GM19372 (cell line): ENCODE measurements around the gene TCF3.

Source experiments
- ATAC-seq: cut with Tn5 transposase; IDR thresholded peaks from one replicate; pipeline ENCODE4 v1.9.1; 2021; ENCODE audit warnings: mild to moderate bottlenecking, low read depth, moderate library complexity; ENCODE audit not compliant: unreplicated experiment

TCF3 gene

GRCh38 chr19:1590641-1591397, 61.6 kb downstream of the TCF3 start:
- no peak for ATAC-seq

DNA sequence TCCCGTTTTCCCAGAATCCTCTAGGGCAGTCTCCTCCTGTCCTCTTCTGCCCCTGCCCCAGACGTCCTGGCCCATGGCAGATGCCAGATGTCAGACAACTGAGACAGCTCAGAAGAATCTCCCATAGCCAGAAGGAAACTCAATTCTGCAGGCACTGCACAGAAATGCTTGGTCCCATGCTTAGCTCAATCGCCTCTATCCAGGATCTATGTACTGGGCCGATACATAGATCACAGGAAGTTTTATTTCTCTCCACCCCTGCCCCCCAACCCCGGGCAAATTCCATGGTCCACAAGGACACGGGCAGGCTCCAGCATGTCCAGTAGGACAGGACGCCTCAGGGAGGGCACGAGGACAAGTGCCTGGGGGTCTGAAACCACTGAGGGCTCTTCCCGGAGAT, 64.5 kb downstream of the TCF3 start:
- ATAC-seq: no peak

DNA sequence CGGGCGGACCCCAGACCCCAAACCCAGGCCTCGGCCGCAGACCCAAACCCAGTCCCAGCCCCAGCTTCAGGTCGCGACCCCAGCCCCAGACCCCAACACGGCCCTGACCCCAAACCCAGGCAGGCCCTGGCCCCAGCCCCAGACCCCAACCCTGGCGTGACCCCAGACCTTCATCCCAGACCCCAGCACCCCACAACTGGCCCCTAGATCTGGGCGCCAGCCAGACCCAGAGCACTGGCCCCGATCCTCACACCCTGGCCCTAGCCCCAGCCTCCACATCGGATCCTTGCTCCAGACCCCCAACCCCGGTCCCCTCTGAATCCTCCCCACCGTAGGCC, 67.2 kb downstream of the TCF3 start:
- ATAC-seq: no peak

- ATAC-seq: no peak
These were observed 67.7 kb downstream of the TCF3 start for GRCh38 chr19:1584500-1585242.

DNA sequence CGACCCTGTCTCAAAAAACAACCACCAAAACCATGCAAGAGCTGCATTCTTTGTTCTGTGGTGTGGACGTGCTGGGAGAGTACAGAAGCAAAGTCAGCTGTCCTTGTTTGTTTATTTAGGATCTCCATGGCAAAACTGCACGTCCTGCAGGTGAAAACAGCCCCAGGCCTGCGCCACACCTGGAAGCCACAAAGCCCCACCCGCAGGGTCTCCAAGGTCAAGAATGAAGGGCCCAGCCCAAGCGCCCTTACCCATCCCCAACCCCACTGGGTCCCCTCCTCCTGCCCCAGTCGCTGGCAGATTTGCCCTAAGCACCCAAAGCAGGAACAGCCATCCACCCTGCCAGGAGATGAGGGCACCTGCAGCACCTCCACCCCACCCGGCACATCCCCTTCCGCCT, 70.2 kb downstream of the TCF3 start:
- no peak for ATAC-seq

DNA sequence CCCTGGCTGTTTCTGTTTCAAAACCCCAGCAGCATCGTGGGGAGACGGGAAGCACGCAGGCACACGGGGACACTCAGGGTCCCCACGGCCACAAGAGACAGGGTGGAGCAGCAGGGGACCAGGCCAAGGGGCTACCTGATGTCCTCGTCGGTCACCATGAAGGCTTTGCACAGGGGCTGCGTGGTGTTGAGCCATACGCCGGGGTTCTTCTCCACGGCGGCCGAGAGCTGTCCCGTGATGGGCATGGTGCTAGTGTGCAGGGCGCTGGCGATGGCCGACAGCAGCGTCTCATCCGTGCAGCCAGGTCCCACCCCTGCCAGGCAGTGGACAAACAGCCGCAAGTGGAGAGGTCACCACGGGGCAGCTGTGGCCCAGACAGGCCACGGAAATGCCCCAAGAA, 71.5 kb downstream of the TCF3 start:
- ATAC-seq: no peak

GRCh38 chr19:1580382-1580781, 72.0 kb downstream of the TCF3 start:
- no peak for ATAC-seq

GRCh38 chr19:1579222-1579621, 73.2 kb downstream of the TCF3 start:
- ATAC-seq: no peak

GRCh38 chr19:1577929-1578618, 74.3 kb downstream of the TCF3 start:
- no peak for ATAC-seq

DNA sequence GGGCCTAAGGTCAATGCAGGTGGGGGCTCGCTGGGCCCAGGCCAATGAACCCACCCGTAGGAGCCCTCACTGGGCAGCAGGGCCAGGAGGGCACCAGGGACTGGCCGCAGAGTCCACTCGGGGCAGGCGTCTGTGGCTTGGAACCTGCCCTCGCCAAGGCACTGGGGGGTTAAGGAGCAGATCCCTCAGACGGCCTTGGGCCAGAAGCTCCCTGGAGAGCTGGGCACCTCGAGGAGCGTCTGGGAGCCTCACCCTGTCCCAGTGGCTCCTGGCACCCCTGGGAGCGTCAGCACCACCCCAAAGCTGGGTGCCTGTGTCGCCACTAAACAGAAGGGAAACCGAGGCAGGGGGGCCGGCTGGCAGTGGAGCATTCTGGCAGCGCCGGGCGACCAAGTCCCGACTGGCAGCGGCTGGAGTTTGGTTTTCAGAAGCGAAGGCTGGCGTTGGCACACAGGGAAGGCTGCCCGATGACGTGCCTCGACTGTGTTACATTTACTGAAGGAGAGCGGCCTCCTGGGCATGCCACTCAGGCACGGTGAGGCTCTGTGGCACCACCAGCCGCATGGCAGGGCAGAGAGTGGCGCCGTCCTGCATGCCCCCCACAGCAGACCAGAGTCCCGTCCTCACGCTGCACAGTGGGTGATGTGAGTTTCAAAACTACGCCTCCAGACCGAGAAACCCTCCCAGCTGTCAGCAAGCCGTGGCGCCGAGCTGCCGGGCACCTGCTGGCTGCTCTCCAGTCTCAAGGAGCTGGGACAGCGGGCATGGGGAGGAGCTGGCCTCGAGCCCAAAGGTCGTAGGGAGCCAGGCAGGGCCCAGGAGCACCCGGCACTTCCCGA, 75.1 kb downstream of the TCF3 start:
- no peak for ATAC-seq

DNA sequence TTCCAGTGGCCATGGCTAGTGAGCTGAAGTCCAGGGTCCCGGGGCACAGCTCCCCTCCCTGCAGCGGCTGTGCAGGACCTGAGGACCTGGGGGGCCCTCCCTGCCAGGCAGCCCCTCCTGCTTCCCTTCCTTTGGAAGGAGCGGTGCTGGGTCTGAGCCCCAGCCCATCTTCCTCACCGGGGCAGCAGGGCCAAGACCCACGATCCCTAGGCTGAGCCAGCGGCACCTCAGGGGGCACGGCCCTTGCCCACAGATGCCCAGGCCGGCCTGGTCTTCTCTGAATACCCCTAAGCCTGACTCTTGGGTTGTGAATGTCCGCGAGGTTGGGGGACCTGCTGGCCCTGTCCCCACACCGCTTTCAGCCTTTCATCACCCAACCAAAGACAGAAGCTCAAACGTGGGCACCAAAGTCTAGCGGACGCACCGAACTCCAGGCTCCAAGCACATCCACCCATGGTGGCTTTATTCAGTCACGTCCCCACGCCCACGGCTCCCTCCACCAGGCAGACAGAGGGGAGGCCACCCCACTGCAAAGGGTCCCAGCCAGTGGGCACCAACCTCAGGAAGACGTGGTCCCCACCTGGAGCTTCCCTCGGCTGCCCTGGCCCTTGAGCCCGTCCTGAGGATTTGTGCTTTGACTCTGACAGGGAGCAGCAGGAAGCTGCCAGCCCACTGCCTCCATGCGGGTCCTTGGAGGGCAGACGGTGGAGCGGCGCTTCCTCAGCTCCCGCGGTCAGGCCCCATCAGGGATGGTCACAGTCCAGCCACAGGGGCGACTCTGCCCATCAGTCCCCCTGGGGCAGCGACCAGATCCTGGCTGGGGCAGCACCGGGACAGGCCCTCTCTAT, 75.9 kb downstream of the TCF3 start:
- no peak for ATAC-seq

GRCh38 chr19:1575323-1576241, 76.8 kb downstream of the TCF3 start:
- ATAC-seq: no peak

- no peak for ATAC-seq
These were observed 77.9 kb downstream of the TCF3 start for GRCh38 chr19:1574354-1575136.

GRCh38 chr19:1572795-1573194, 79.6 kb downstream of the TCF3 start:
- no peak for ATAC-seq

DNA sequence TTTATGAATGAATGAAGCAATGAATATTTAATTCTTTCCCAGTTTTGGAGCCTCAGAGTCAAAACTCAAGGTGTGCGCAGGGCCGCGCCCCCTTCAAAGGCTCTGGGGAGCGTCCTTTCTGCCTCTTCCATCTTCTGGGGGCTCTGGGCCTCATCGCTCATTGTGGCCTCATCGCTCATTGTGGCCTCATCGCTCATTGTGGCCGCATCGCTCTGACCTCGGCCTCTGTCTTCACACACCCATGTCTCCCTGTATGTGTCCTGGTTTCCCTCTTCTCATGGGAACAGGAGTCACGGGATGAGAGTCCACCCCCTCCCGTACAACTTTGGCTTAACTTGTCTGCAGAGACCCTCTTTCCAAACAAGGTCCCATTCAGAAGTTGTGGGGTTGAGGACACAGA, 81.1 kb downstream of the TCF3 start:
- no peak for ATAC-seq

DNA sequence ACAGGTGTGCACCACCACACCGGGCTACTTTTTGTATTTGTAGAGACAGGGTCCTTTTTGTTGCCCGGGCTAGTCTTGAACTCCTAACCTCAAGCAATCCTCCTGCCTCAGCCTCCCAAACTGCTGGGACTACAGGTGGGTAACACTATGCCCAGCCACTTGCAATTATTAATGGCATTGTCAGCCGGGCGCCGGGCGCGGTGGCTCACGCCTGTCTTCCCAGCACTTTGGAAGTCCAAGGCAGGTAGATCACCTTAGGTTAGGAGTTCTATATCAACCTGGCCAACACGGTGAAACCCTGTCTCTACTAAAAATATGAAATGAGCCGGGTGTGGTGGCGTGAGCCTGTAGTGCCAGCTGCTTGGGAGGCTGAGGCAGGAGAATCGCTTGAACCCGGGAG, 81.6 kb downstream of the TCF3 start:
- ATAC-seq: no peak

- ATAC-seq: no peak
These were observed 82.4 kb downstream of the TCF3 start for GRCh38 chr19:1569997-1570396.
